GM18499 (cell line): ENCODE measurements around the gene FGD3.
"Not testable (repeated sequence)": the region's sequence is repeated elsewhere in the genome, so short reads cannot be mapped to it uniquely, and the experiment has no call there.

ENCODE experiments used
- ATAC-seq: cut with Tn5 transposase; IDR thresholded peaks from one replicate; pipeline ENCODE4 v1.9.1; 2021; ENCODE audit warnings: moderate number of reproducible peaks; ENCODE audit not compliant: insufficient read depth, unreplicated experiment

Gene FGD3

DNA sequence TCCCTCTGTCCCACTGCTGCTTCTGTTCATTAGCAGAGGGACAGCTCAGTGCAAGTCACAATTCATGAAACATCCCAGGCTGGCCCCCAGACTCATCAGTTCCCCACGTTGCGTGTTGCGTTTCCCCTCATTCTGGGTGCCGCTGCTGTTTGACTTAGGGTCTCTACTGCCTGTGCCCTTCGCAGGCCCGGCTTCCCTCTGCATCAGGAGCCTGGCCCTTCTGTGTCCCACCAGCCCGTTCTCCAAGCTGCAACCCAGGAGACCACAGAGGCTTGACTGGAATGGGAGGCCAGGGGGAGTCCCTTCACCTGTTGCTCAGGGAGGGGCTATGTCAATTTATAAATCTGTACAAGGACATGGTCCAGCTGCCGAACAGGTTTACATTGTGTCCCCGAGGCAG, 57.2 kb downstream of the FGD3 start:
- no peak for ATAC-seq

DNA sequence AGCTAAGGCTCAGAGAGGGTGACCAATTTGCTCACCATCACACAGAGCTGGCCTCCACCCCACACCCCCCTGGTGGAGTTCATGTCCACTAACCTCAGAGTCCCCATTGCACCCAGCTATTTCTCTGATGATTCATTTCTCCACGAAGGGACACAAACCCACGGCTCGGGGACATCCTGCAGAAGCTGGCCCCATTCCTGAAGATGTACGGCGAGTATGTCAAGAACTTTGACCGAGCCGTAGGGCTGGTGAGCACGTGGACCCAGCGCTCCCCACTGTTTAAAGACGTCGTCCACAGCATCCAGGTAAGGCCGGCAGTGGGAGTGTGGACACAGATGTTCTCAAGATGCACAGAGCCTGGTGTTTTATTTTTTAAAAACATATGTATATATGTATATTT, 58.6 kb downstream of the FGD3 start:
- no peak for ATAC-seq

DNA sequence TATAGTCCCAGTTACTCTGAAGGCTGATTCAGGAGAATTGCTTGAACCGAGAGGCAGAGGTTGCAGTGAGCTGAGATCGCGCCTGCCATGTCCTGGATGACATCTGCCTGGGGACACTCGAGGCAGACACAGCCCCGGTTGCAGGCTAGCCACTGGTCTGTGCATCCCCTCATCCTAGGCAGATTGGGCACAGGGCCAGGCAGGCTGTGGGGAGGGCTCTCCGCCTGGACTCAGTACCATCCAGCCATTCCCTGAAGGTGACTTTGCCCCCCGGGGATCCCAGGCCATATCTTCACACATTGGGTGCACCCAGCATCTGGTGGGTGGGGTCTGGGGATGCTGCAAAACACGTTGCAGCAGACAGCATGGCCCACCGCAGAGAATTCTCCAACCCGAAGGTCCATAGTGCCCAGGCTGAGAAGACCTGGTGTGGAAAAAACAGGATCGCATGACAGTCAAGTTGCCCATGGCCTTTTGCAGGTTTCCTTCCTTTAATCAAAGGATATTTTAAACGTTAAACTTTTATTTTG, 60.3 kb downstream of the FGD3 start:
- no peak for ATAC-seq

DNA sequence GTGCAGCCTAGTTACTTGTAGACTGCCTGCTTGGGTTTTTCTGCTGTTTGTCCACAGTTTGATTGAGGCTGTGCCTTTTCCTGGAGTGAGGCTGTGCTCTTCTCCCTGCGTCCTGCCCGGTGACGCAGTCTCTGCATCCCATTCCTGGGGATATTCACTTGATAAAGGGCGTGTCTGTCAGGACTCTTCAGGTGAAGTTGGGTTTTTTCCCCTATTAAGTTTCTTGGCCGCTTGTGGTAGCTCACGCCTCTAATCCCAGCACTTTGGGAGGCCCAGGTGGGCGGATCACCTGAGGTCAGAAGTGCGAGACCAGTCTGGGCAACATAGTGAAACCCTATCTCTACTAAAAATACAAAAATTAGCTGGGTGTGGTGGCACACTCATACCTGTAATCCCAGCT, 61.1 kb downstream of the FGD3 start:
- no peak for ATAC-seq

DNA sequence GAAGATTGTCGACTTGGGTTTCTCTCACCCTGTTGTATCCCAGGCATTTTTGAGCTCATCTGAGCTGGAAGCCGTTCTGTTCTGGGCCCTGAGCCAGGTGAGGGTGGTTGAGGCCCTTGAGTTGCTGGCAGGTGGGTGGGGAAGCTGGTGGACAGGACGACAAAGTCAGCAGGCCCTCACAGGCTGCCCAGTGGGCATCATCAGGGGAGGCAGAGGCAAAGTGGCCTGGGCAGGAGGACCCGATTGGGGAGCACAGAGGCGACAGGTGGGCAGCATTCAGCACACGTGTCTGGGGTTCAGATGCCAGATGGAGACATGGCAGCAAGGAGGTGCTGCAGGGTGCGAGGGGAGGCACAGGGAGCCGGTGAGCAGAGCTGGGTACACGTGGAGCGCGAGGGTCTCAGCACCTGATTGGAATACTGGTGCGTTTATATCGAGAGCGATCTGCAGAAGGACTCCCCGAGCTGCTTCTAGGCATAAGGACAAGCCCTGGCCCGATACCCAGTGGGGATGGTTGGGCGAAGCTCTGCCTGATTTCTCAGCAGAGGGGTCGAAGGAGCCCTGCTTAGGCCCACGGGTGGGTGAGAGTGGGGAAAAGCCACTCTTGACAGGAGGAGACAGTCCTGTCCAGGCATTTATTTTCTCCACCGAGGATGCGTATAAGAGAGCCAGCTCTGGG, 62.2 kb downstream of the FGD3 start:
- ATAC-seq = no peak

DNA sequence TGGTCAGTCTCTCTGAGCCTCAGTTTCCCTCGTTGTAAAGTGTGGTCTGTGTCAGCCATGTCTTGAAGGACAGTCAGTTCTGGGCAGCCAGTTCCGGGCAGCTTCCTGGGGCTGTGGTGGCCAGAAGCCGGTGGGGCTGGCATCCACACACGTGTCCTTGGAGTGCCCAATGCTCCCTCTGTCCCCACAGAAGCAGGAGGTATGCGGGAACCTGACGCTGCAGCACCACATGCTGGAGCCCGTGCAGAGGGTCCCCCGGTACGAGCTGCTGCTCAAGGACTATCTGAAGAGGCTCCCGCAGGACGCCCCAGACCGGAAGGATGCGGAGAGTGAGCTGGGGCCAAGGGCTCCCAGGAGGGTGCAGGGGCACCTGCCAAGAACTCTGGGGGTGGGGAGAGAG, 62.7 kb downstream of the FGD3 start:
- no peak for ATAC-seq

DNA sequence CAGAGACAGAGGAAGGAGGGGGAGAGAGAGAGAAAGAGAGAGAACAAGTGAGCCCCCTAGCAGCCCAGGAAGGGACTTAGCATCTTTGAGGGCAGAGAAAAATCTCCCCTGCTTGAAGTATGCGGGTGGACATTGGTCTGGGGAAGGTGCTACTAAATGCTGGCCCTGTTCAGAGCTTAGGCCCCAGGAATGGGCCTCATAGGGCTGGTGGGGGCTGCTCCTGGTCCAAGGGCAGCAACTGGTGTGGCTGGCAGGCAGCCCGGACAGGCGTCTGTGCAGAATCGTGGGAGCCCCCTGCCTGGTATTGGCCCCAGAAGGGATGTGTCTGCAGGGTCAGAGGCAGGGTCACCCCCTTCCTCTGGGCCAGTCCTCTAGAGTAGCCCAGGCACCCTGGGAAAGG, 63.4 kb downstream of the FGD3 start:
- ATAC-seq = no peak

DNA sequence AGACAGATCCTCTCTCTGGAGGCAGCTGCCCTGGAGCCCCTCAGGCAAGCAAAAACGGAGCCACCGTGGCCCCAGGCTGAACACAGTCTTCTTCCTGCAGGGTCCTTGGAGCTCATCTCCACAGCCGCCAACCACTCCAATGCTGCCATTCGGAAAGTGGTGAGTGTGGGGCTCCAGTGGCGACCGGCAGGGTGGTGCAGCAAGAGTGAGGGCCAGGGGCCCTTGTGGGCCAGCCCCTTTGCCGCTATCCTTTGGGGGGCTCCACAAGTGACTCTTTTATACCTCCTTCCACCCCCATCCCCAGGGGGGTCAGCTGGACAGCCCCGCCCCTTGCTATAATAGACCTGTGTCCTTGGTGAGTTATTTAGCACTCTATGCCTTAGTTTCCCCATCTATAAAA, 63.8 kb downstream of the FGD3 start:
- no peak for ATAC-seq

DNA sequence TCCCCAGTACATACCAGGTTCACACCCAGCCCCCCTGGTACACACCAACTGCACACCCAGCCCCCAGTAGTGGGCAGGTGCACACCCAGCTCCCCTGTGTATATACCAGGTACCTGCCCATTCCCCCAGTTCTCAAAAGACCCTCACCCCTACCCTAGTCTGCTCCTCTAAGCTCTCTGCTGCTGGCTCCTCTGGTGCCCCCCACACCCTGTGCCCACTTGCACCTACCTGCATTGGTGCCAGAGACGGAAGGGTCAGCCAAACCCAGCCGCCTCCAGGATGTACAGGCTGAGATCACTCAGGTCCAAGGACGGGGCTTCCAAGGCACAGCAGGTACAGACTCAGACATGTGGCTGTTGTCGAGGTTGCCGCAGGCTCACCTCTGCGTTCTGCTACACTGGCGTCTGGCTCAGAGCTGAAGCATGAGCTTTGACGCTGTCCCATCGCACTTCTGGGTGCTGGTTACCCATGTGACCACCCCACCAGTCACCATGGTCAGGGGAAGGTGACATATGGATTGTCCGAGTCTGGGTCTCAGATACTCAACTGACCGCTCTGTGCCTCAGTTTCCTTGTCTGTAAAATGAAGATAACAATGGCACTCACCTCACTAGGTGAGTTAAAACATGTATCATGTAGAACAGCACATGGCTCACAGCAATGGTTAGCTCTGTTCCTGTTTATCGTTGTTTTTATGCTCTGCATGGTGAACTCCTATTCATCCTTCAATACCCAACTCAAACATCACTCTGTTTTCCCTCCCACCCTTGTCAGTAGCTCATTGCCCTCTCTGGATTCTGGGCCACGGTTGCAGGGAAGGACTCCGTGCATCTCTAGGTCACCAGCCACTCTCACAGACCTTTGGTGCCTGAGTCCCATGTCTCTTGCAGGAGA, 65.9 kb downstream of the FGD3 start:
- no peak for ATAC-seq

DNA sequence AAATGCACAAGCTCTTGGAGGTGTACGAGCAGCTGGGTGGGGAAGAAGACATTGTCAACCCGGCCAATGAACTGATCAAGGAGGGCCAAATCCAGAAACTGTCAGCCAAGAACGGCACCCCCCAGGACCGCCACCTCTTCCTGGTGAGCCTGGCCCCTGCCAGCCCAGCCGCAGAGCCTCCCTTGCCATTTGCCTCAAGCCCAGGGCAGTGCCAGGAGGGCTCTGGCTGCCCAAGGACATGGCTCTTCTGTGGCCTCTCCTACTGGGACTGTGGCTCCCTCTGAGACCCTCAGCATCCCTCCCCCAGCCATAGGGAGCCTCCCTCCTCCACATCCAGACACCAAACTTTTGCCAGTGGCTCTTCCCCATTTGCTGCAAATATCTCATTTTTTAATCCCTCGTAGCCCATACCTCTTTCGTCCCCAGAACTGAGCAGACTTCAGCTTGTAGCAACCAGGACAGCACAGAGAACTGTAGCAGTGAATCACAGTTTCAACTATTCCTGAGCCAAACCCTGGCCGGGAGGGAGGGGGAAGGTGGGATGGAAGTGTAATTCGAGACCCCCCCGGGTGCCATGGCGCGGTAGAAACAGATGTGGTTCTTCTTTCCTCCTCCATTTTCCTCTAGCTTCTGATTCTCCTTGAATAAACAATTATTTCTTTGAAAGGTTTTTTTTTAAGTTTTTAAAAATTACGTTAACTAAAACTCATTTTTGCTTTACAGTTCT, 66.7 kb downstream of the FGD3 start:
- ATAC-seq = no peak

DNA sequence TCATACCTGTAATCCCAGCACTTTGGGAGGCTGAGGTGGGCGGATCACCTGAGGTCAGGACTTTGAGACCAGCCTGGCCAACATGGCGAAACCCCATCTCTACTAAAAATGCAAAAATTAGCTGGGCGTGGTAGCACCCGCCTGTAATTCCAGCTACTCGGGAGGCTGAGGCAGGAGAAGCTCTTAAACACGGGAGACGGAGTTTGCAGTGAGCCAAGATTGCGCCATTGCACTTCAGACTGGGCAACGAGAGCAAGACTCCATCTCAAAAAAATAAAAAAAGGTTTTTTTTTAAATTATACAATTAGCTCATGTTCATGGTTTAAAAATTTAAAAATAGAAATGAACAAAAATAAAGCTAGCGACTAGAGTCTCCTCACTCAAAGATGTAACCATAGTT, 67.9 kb downstream of the FGD3 start:
- ATAC-seq = not testable (repeated sequence)

DNA sequence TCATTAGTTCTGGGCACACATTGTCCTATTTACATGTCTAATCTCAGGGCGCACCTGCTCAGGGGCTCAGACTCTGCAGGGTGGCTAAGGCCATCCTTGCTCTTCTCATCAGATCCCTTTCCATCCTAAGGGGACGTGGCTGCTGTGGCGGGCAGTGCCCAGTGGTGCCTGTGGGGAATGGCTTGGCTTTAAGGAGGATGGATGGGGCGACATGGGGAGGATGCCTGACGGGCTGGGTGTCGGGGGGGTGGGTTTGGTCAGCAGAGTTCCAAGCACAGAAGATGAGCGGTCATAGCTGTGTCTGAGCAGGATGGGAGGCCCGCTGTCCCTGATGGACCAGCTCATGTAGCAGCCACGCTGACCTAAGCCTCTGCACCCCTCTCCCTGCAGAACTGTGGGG, 70.3 kb downstream of the FGD3 start:
- no peak for ATAC-seq

DNA sequence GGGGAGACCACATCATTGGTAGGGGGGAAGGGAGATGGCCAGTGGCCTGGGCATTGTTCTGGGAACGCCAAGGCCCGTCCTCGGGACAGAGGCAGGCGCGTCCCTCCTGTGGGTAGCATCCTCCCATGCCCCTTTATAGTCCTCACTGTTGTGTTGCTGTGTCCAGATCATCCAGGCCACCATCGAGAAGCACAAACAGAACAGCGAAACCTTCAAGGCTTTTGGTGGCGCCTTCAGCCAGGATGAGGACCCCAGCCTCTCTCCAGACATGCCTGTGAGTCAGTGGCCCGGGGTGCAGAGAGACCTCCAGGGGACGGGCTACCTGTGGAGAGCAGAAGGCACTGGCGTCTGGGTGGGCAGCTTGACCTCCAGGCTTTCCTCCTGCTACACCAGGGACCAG, 72.8 kb downstream of the FGD3 start:
- no peak for ATAC-seq

DNA sequence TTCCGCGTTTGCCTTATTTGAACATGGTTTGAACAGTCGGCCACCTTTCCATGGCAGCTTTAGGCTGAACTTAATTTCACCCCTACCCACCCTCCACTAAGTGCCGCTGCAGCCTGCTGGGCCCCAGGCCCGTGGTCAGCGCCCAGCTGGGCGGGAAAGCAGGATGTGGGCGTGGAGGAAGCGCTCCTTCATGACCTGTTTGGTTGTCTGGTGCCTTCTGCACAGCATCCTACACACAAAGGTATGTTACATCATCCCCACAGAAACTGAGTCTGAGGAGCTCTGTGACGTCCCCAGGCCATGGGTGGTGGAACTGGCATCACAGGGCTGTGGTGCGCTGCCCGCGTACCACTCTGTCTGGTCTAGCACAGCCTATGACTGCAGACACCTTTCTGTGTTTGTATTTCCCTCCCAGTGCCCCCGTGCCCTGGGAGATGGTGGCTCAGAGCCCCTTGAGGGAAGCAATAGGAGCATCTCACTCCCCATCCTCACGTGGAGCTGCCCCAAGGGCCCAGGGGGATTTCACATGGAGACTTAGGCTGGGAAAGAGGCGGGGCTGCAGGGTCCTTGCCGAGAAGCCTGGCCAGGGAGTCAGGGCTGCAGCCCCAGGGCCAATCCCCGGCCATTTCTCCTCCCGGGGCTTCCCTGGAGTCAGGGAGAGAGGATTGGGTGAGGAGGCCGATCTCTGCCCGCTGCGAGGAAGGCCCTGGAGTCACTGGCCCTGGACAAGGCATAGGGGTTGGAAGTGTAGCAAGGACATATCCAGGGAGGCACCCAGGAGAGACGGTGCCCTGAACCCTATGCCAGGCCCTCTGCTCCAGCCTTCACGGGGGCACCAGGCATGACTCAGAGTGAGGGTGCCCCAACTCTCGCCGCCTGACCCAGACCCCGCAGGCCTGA, 73.7 kb downstream of the FGD3 start:
- ATAC-seq = no peak

DNA sequence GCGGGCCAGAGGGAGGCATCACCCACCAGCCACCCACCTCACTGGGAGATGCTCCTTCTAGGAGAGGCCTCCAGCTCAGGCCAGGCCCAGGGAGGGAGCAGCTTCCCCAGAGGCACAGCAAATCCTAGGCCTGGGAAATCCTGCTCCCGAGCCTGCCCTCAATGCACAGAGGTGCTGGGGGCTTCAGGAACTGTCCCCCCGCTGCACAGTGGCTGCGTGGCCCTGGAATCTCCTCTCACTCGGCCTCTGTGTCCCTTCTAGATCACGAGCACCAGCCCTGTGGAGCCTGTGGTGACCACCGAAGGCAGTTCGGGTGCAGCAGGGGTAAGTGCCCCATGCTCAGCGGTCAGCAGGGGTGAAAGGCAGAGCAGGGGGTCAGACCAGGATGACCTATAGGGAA, 74.7 kb downstream of the FGD3 start:
- no peak for ATAC-seq

DNA sequence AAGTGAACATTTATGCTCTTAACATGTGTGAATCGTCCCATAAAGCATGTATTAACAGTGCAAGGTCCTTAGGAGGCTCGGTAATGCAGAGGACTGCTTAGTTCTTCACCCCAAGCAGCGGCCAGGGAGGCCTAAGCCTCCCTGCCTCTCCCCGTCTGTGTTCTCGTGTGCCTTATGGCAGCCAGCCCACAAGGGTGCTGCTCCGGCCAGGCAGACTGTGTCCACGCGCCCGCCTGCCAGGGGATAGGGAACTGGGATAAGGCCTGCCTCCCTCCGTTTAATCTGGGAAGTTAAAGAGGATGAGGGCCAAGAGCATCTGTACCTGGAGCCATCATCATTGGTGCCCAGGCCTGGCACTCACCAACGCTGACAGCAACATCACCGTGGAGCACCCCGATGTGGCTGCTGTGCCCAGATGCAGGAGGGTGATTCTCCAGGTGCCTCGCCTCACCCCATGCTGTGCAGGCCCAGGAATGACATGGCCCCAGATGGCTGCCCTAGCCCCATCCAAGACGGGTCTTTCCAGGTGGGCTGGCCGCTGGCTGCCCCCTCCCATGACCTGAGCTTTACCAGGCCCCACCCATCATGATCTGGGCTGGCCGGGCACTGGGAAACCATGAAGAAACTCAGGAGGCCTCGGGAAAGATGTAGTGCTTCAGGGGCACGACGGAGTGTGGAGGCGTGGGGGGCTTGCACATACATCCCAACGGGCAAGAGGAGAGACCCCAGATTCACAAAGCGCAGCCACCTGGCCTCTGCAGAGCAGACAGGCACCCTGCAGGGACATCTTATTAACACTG, 75.6 kb downstream of the FGD3 start:
- no peak for ATAC-seq

DNA sequence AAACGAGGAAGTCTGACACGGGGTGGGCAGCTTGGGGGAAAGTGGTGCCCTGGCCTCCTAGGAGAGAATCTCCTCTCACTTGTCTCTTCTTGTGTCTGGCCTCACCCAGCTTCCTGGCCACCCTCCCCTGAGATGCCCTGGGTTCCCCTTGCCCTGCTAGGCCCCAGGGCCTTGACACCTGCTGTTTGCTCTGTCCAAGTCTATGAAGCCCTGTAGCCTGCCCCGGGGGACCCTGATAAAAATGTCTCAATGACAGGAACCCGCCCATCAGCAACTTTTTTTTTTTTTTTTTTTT, 76.1 kb downstream of the FGD3 start:
- ATAC-seq = no peak

DNA sequence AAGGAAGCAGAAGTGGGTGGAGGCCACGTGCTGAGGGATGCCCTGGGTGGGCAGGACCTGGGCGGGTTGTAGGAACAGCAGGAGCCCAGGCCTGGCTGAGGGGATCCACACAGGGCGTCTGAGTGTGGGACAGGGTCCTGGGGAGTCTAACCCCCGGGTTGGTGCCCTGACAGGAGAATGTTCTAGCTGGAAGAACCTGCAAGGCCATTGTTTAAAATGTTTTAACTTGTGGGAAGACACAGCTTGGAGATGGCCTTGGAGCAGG, 77.3 kb downstream of the FGD3 start:
- ATAC-seq = no peak

DNA sequence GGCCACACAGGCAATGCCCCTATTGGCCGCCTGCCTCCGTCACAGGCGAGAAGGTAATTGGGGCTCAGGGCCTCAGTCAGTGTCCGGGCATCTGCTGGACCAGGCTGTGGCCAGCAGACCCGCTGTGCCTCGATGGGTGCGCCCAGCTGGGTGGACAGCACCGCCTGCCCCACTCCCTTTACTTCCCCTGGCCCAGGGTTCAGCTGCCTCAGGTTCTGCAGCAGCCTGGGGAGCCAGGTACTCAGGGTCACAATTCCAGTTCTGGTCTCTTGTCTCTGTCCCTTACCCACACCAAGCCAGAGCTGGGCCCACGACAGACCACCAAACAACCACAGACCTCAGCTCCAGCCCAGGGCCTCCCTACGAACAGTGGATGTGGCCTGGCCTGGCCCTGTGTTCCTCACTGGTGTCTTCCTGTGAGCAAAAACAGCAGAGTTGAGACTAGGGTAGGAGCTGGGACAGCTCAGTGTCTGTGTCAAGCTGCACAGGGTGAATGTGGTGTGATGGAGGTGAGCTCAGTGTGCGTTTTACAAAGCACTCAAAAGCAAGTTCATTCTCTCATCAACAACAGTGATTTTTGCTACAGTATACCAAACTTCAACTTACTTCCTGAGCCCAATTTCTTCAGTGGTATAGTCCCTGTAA, 77.8 kb downstream of the FGD3 start:
- no peak for ATAC-seq
